ENCODE measurements around the gene ATP8B3. TPM values are rescaled to one million over a fixed set of nuclear protein-coding genes. Genes with fewer than 3 reads are reported as not detected.

ATP8B3 gene
- total and polyA plus RNA-seq, 7 donors = 0.06 to 0.30 (median 0.17) TPM; not detected in 1

- H3K27ac ChIP-seq = no peak overlapping the region
- no peaks in the 10 kb centered on the region for H3K36me3 ChIP-seq (ENCODE audit: insufficient read depth in 1 of 2, low read depth in 1 of 2)
- no peak overlapping the region for H3K4me3 ChIP-seq
- no peaks in the 10 kb centered on the region for H3K9me3 ChIP-seq
- H3K4me1 ChIP-seq = peaks cover 61% of the 10 kb centered on the region
- DNase-seq (no peak), ATAC-seq (no peak)
- WGBS, 3 donors = 73 to 79% (median 73%) methylated on average over 21 to 22 of the region's 22 CpGs
- intact Hi-C loops (cut with DNase I) = no loop called here
- no peaks in the 10 kb centered on the region for H3K27me3 ChIP-seq (ENCODE audit: insufficient read depth in 3 of 3, low read length in 2 of 3)
- TF ChIP-seq CTCF (IDR thresholded peaks at IDR 0.05) = no peak
These were observed 31.0 kb upstream of the ATP8B3 start for GRCh38 chr19:1843116-1843515.

- H3K9me3 ChIP-seq = no peaks in the 10 kb centered on the region
- H3K36me3 ChIP-seq (ENCODE audit: insufficient read depth in 1 of 2, low read depth in 1 of 2) = no peaks in the 10 kb centered on the region
- H3K4me3 ChIP-seq = peak overlapping the region; percentile 42
- no peak for ATAC-seq
- intact Hi-C loops (cut with DNase I) = no loop called here
- no peak for DNase-seq
- no peaks in the 10 kb centered on the region for H3K27me3 ChIP-seq (ENCODE audit: insufficient read depth in 3 of 3, low read length in 2 of 3)
- peaks cover 52% of the 10 kb centered on the region for H3K4me1 ChIP-seq
- 69 to 75% (median 70%) methylated on average over 35 of the region's 35 CpGs for WGBS, 3 donors
- TF ChIP-seq CTCF (IDR thresholded peaks at IDR 0.05) = no peak
- peak overlapping the region; percentile 30 for H3K27ac ChIP-seq
These were observed 29.3 kb upstream of the ATP8B3 start for GRCh38 chr19:1841209-1841924.

- Histone ChIP-seq H3K36me3 (ENCODE audit: insufficient read depth in 1 of 2, low read depth in 1 of 2) (no peaks in the 10 kb centered on the region), H3K4me1 (peaks cover 45% of the 10 kb centered on the region), H3K4me3 (peak overlapping the region; percentile 42), H3K27me3 (ENCODE audit: insufficient read depth in 3 of 3, low read length in 2 of 3) (no peaks in the 10 kb centered on the region), H3K27ac (peak overlapping the region; percentile 30), H3K9me3 (no peaks in the 10 kb centered on the region)
- no peak for TF ChIP-seq CTCF (IDR thresholded peaks at IDR 0.05)
- intact Hi-C loops (cut with DNase I) = no loop called here
- DNase-seq = no peak
- WGBS, 3 donors = 66 to 67% (median 66%) methylated on average over 22 of the region's 22 CpGs
- peak in 2 of 4 donors; percentile 16 to 23 for ATAC-seq
These were observed 28.6 kb upstream of the ATP8B3 start for GRCh38 chr19:1840541-1841115.

- H3K36me3 ChIP-seq (ENCODE audit: insufficient read depth in 1 of 2, low read depth in 1 of 2) = no peaks in the 10 kb centered on the region
- ATAC-seq = no peak
- WGBS, 3 donors = 63 to 71% (median 70%) methylated on average over 25 of the region's 25 CpGs
- no peaks in the 10 kb centered on the region for H3K27me3 ChIP-seq (ENCODE audit: insufficient read depth in 3 of 3, low read length in 2 of 3)
- H3K4me3 ChIP-seq = no peak overlapping the region
- intact Hi-C loops (cut with DNase I) = no loop called here
- TF ChIP-seq CTCF (IDR thresholded peaks at IDR 0.05) = no peak
- H3K4me1 ChIP-seq = peaks cover 37% of the 10 kb centered on the region
- no peak for DNase-seq
- H3K9me3 ChIP-seq = no peaks in the 10 kb centered on the region
- H3K27ac ChIP-seq = no peak overlapping the region
These were observed 27.8 kb upstream of the ATP8B3 start for GRCh38 chr19:1839658-1840540.
